ENCODE data around the gene NHSL2.

NHSL2 gene

GRCh38 chrX:71941776-71942175 is 31.1 kb downstream of the NHSL2 start:
- H3K27ac ChIP-seq, result no peak overlapping the region

GRCh38 chrX:71944369-71944768 is 33.7 kb downstream of the NHSL2 start:
- TF ChIP-seq ZFX (IDR thresholded peaks at IDR 0.05; ENCODE audit: borderline replicate concordance), result no peak
- H3K27ac ChIP-seq, result no peak overlapping the region

More at GRCh38 chrX:71941776-71942175, 31.1 kb downstream of the NHSL2 start:
- TF ChIP-seq ZFX (IDR thresholded peaks at IDR 0.05; ENCODE audit: borderline replicate concordance) (no peak), CTCF (IDR thresholded peaks at IDR 0.05) (no peak)

- TF ChIP-seq CTCF (IDR thresholded peaks at IDR 0.05) (no peak), ZFX (IDR thresholded peaks at IDR 0.05; ENCODE audit: borderline replicate concordance) (no peak)
Measured at GRCh38 chrX:71945237-71945805, 34.7 kb downstream of the NHSL2 start.

GRCh38 chrX:71949363-71949762 is 38.7 kb downstream of the NHSL2 start:
- TF ChIP-seq ZFX (IDR thresholded peaks at IDR 0.05; ENCODE audit: borderline replicate concordance) (no peak), CTCF (IDR thresholded peaks at IDR 0.05) (no peak)
- H3K27ac ChIP-seq, result no peak overlapping the region

More at GRCh38 chrX:71945237-71945805, 34.7 kb downstream of the NHSL2 start:
- no peak overlapping the region for H3K27ac ChIP-seq

GRCh38 chrX:71949844-71950445 is 39.3 kb downstream of the NHSL2 start:
- no peak for TF ChIP-seq CTCF (IDR thresholded peaks at IDR 0.05)
- TF ChIP-seq ZFX (IDR thresholded peaks at IDR 0.05; ENCODE audit: borderline replicate concordance), result no peak
- no peak overlapping the region for H3K27ac ChIP-seq

- TF ChIP-seq CTCF (IDR thresholded peaks at IDR 0.05) (no peak), ZFX (IDR thresholded peaks at IDR 0.05; ENCODE audit: borderline replicate concordance) (no peak)
- H3K27ac ChIP-seq, result no peak overlapping the region
Measured at GRCh38 chrX:71953391-71953790, 42.7 kb downstream of the NHSL2 start.

- no peak overlapping the region for H3K27ac ChIP-seq
- TF ChIP-seq ZFX (IDR thresholded peaks at IDR 0.05; ENCODE audit: borderline replicate concordance) (no peak), CTCF (IDR thresholded peaks at IDR 0.05) (no peak)
Measured at GRCh38 chrX:71953946-71954345, 43.3 kb downstream of the NHSL2 start.

Measured in 22Rv1 (cell line).